Stimulated activated naive CD8-positive, alpha-beta T cell treated with anti-CD3 and anti-CD28 coated beads, Interleukin-15, Interleukin-2, amounts not matched to agents 100 U/mL and 50 U/mL, for 24 hours (primary cell): ENCODE results near the gene MRPS6.
A peak's percentile ranks its signal among the peaks of the same experiment; 100 is the strongest.

Experiments
- ATAC-seq: fragments of 150-1000 bp; cut with Tn5 transposase; one replicate; pipeline ENCODE4 v1.10.0; 2021
- DNase-seq: peaks from one replicate; pipeline ENCODE4 v3.0.0; 2021

The MRPS6 gene

GRCh38 chr21:34071683-34072082 is 1.7 kb upstream of the MRPS6 start:
- DNase-seq: no peak
- no peak for ATAC-seq

- DNase-seq (no peak), ATAC-seq (no peak)
Observed at GRCh38 chr21:34072145-34073031, 990 bp upstream of the MRPS6 start.

- DNase-seq (peak; percentile 49), ATAC-seq (peak; percentile 43)
Observed at GRCh38 chr21:34073749-34074282, 438 bp downstream of the MRPS6 start.

- ATAC-seq (no peak), DNase-seq (peak; percentile 22)
Observed at GRCh38 chr21:34074283-34075090, 1.1 kb downstream of the MRPS6 start.

- no peak for DNase-seq
- ATAC-seq: no peak
Observed at GRCh38 chr21:34075091-34075425, 1.7 kb downstream of the MRPS6 start.

- DNase-seq (no peak), ATAC-seq (no peak)
Observed at GRCh38 chr21:34075760-34076660, 2.6 kb downstream of the MRPS6 start.

GRCh38 chr21:34076835-34077234 is 3.5 kb downstream of the MRPS6 start:
- ATAC-seq: no peak

GRCh38 chr21:34077888-34078287 is 4.5 kb downstream of the MRPS6 start:
- DNase-seq (no peak), ATAC-seq (peak; percentile 44)

More at GRCh38 chr21:34076835-34077234, 3.5 kb downstream of the MRPS6 start:
- no peak for DNase-seq

GRCh38 chr21:34078915-34079314 is 5.5 kb downstream of the MRPS6 start:
- ATAC-seq (no peak), DNase-seq (no peak)

GRCh38 chr21:34080710-34081109 is 7.3 kb downstream of the MRPS6 start:
- ATAC-seq (no peak), DNase-seq (no peak)

- ATAC-seq: no peak
- DNase-seq: no peak
Observed at GRCh38 chr21:34082769-34083168, 9.4 kb downstream of the MRPS6 start.

GRCh38 chr21:34083357-34083756 is 10.0 kb downstream of the MRPS6 start:
- no peak for DNase-seq
- no peak for ATAC-seq

- peak; percentile 21 for ATAC-seq
- no peak for DNase-seq
Observed at GRCh38 chr21:34085129-34085528, 11.8 kb downstream of the MRPS6 start.

GRCh38 chr21:34086887-34087306 is 13.5 kb downstream of the MRPS6 start:
- ATAC-seq (no peak), DNase-seq (no peak)

GRCh38 chr21:34088752-34089151 is 15.4 kb downstream of the MRPS6 start:
- DNase-seq (no peak), ATAC-seq (no peak)

GRCh38 chr21:34091032-34091431 is 17.7 kb downstream of the MRPS6 start:
- DNase-seq (no peak), ATAC-seq (no peak)

- ATAC-seq: no peak
- no peak for DNase-seq
Observed at GRCh38 chr21:34091607-34092006, 18.2 kb downstream of the MRPS6 start.

- ATAC-seq: no peak
- no peak for DNase-seq
Observed at GRCh38 chr21:34092262-34092921, 19.0 kb downstream of the MRPS6 start.

- DNase-seq (no peak), ATAC-seq (no peak)
Observed at GRCh38 chr21:34093083-34093482, 19.7 kb downstream of the MRPS6 start.

GRCh38 chr21:34094949-34095348 is 21.6 kb downstream of the MRPS6 start:
- no peak for DNase-seq
- ATAC-seq: no peak

- no peak for ATAC-seq
- no peak for DNase-seq
Observed at GRCh38 chr21:34097442-34097841, 24.1 kb downstream of the MRPS6 start.
